Smooth muscle cell (in vitro differentiated cells): ENCODE results near the gene COTL1. TPM values are rescaled to one million over a fixed set of nuclear protein-coding genes. Genes with fewer than 3 reads are reported as not detected.
"Not testable (repeated sequence)": the region's sequence is repeated elsewhere in the genome, so short reads cannot be mapped to it uniquely, and the experiment has no call there.

ENCODE experiments used
- DNase-seq: peaks from one replicate; lab custom pipeline; 2025; ENCODE audit not compliant: unreplicated experiment; lab: John Stamatoyannopoulos, UW
- H2AFZ ChIP-seq: fragments of 200-600 bp; sonication (generic); 2 replicates; pipeline ENCODE4 v1.6.0; 2016; ENCODE audit warnings: antibody characterized with exemption, low read depth, mild to moderate bottlenecking
- H3F3A ChIP-seq: fragments of 200-600 bp; sonication (generic); 2 replicates; pipeline ENCODE4 v1.6.0; 2017; ENCODE audit warnings: antibody characterized with exemption, low read depth
- H3K27ac ChIP-seq: fragments of 200-600 bp; sonication (generic); 2 replicates; pipeline ENCODE4 v1.5.1; 2016; ENCODE audit warnings: low read depth, mild to moderate bottlenecking
- H3K27me3 ChIP-seq: fragments of 200-600 bp; sonication (generic); 2 replicates; pipeline ENCODE4 v1.6.1; 2016; ENCODE audit warnings: low read depth, mild to moderate bottlenecking
- H3K36me3 ChIP-seq: fragments of 200-600 bp; sonication (generic); 2 replicates; pipeline ENCODE4 v1.5.1; 2016; ENCODE audit warnings: low read depth
- H3K4me1 ChIP-seq: fragments of 200-600 bp; sonication (generic); 2 replicates; pipeline ENCODE4 v1.5.1; 2016; ENCODE audit warnings: low read depth
- H3K4me2 ChIP-seq: fragments of 200-600 bp; sonication (generic); 2 replicates; pipeline ENCODE4 v1.6.0; 2016; ENCODE audit warnings: mild to moderate bottlenecking
- H3K4me3 ChIP-seq: fragments of 200-600 bp; sonication (generic); 2 replicates; pipeline ENCODE4 v1.5.1; 2016; ENCODE audit warnings: mild to moderate bottlenecking
- H3K79me2 ChIP-seq: fragments of 200-600 bp; sonication (generic); 2 replicates; pipeline ENCODE4 v1.6.0; 2016; ENCODE audit warnings: low read depth, mild to moderate bottlenecking
- H3K9ac ChIP-seq: fragments of 200-600 bp; sonication (generic); 2 replicates; pipeline ENCODE4 v1.6.0; 2016; ENCODE audit warnings: low read depth
- H3K9me3 ChIP-seq: fragments of 200-600 bp; sonication (generic); replicated peaks from 2 replicates; pipeline ENCODE4 v1.5.1; 2016; ENCODE audit warnings: low read depth
- H4K20me1 ChIP-seq: fragments of 200-600 bp; sonication (generic); 2 replicates; pipeline ENCODE4 v1.6.0; 2016; ENCODE audit warnings: low read depth
- CTCF ChIP-seq: fragments of 200-600 bp; sonication (generic); IDR thresholded peaks from 2 replicates; pipeline ENCODE4 v1.5.1; 2017; ENCODE audit warnings: borderline replicate concordance, mild to moderate bottlenecking, antibody characterized with exemption; ENCODE audit not compliant: insufficient read depth, poor library complexity, severe bottlenecking
- WGBS: methylation state at CpG from one replicate; pipeline ENCODE4 v1.1.7; 2016; ENCODE audit warnings: low lambda C conversion rate; 5-methylcytosine and 5-hydroxymethylcytosine counted together
- polyA plus RNA-seq: library from polyadenylated mRNA; unstranded; fragments of >200 nt; fragmentation: Nextera tagmentation; extraction: Ambion mirVana; gene quantifications from 2 replicates; pipeline ENCODE4 v1.2.1, GENCODE V29; 2016
- total RNA-seq: library from RNA; depleted of rRNA; stranded (reverse); fragments of >200 nt; gene quantifications from 2 replicates; pipeline ENCODE4 v1.2.3, GENCODE V29; 2014

The COTL1 gene
- total and polyA plus RNA-seq, 2 experiments from 2014 or later = 81.2 to 233 TPM

- no peaks in the 10 kb centered on the region for H3K36me3 ChIP-seq
- no peak overlapping the region for H3K4me3 ChIP-seq
- H3K9ac ChIP-seq = no peak overlapping the region
- no peak overlapping the region for H2AFZ ChIP-seq
- no peak for TF ChIP-seq CTCF
- H3K4me1 ChIP-seq = peaks cover 33% of the 10 kb centered on the region
- no peaks in the 10 kb centered on the region for H4K20me1 ChIP-seq
- no peaks in the 10 kb centered on the region for H3K27me3 ChIP-seq
- H3K9me3 ChIP-seq = no peaks in the 10 kb centered on the region
- no peak for DNase-seq
- H3K27ac ChIP-seq = no peak overlapping the region
- WGBS = 94% methylated on average over 6 of the region's 6 CpGs
- no peak overlapping the region for H3K4me2 ChIP-seq
- peaks cover 11% of the 10 kb centered on the region for H3F3A ChIP-seq
- no peaks in the 10 kb centered on the region for H3K79me2 ChIP-seq
Measured at GRCh38 chr16:84528322-84528721, 89.6 kb downstream of the COTL1 start.

GRCh38 chr16:84527532-84528269 lies 90.2 kb downstream of the COTL1 start:
- Histone ChIP-seq H3K4me1 (peaks cover 27% of the 10 kb centered on the region), H3F3A (peaks cover 5% of the 10 kb centered on the region), H3K27me3 (no peaks in the 10 kb centered on the region), H2AFZ (no peak overlapping the region), H3K4me2 (no peak overlapping the region), H3K36me3 (no peaks in the 10 kb centered on the region), H3K79me2 (no peaks in the 10 kb centered on the region), H3K9ac (no peak overlapping the region), H3K27ac (peak overlapping the region; percentile 34), H4K20me1 (no peaks in the 10 kb centered on the region), H3K4me3 (no peak overlapping the region), H3K9me3 (no peaks in the 10 kb centered on the region)
- no peak for DNase-seq
- 85% methylated on average over 11 of the region's 11 CpGs for WGBS
- no peak for TF ChIP-seq CTCF

GRCh38 chr16:84526794-84527531 lies 90.9 kb downstream of the COTL1 start:
- WGBS = 56% methylated on average over 29 of the region's 29 CpGs
- no peak overlapping the region for H3K4me3 ChIP-seq
- peak overlapping the region; percentile 34 for H3K27ac ChIP-seq
- peaks cover 21% of the 10 kb centered on the region for H3K4me1 ChIP-seq
- peak overlapping the region; percentile 68 for H2AFZ ChIP-seq
- no peaks in the 10 kb centered on the region for H3K9me3 ChIP-seq
- no peaks in the 10 kb centered on the region for H3K36me3 ChIP-seq
- no peaks in the 10 kb centered on the region for H3K79me2 ChIP-seq
- peaks cover 4% of the 10 kb centered on the region for H3F3A ChIP-seq
- no peaks in the 10 kb centered on the region for H3K27me3 ChIP-seq
- no peak overlapping the region for H3K9ac ChIP-seq
- no peak for TF ChIP-seq CTCF
- DNase-seq = no peak
- no peaks in the 10 kb centered on the region for H4K20me1 ChIP-seq
- no peak overlapping the region for H3K4me2 ChIP-seq

GRCh38 chr16:84524941-84525581 lies 92.8 kb downstream of the COTL1 start:
- not testable (repeated sequence) for H3K79me2 ChIP-seq, H3K36me3 ChIP-seq, H3K27me3 ChIP-seq, H3K27ac ChIP-seq, H3F3A ChIP-seq, H3K9ac ChIP-seq, H2AFZ ChIP-seq, H3K9me3 ChIP-seq, H4K20me1 ChIP-seq, H3K4me3 ChIP-seq, H3K4me2 ChIP-seq, DNase-seq
- WGBS = 89% methylated on average over 11 of the region's 21 CpGs
- H3K4me1 ChIP-seq = peaks cover 11% of the 10 kb centered on the region
